H1 (cell line): ENCODE results near the gene FAM227B. TPM values are rescaled to one million over a fixed set of nuclear protein-coding genes. Genes with fewer than 3 reads are reported as not detected.

Experiments used
- CHD7 ChIP-seq: fragments of 300-600 bp; sonication (generic); IDR thresholded peaks from 2 replicates; pipeline ENCODE4 v1.7.1; 2012; ENCODE audit warnings: low read length, moderate library complexity, mild to moderate bottlenecking, inconsistent platforms; ENCODE audit not compliant: insufficient replicate concordance
- E2F6 ChIP-seq: IDR thresholded peaks from 2 replicates; pipeline ENCODE4 v1.6.1; 2012; ENCODE audit warnings: inconsistent platforms
- SP4 ChIP-seq: IDR thresholded peaks from 2 replicates; pipeline ENCODE4 v1.6.1; 2012; ENCODE audit warnings: low read length, inconsistent platforms
- TAF1 ChIP-seq: IDR thresholded peaks from 2 replicates; pipeline ENCODE4 v1.6.1; 2011; ENCODE audit warnings: mild to moderate bottlenecking, low read depth, low read length
- TCF12 ChIP-seq: IDR thresholded peaks from 2 replicates; pipeline ENCODE4 v1.6.1; 2011; ENCODE audit warnings: low read depth, mild to moderate bottlenecking, low read length
- USF2 ChIP-seq: IDR thresholded peaks from 2 replicates; pipeline ENCODE4 v1.6.1; 2011; ENCODE audit warnings: low read length, improper control_type of control experiment
- polyA plus RNA-seq, 7 experiments: library from polyadenylated mRNA; depleted of rRNA in 3 of 7; stranded (reverse) in 5 of 7; unstranded in 2 of 7; fragments of >200 nt in 5 of 7; fragments of 200-250 nt in 2 of 7; gene quantifications; 1 replicate in 5 of 7; 2 replicates in 1 of 7; 4 replicates in 1 of 7; pipeline versions ENCODE4 v1.2.1 to v1.2.3, GENCODE V29; 2011 to 2013; ENCODE audit warnings: missing spikeins in 2 of 7, mixed read lengths in 2 of 7
- total RNA-seq: library from RNA; stranded (reverse); fragmentation: NEBNext Ultra II Directional; extraction: Animal tissue kit (Norgen Biotek cat#: 25700); gene quantifications from 2 replicates; pipeline ENCODE4 v1.2.1, GENCODE V29; 2021

Gene FAM227B
- total and polyA plus RNA-seq, 2 of the 8 experiments (the other 6 are each of a cell fraction or from before 2014, with no cell fraction given): 4.0 to 6.5 TPM

- no peak for TF ChIP-seq TCF12
- no peak for TF ChIP-seq SP4
- TF ChIP-seq USF2: no peak
- no peak for TF ChIP-seq TAF1
- no peak for TF ChIP-seq CHD7
- no peak for TF ChIP-seq E2F6
These were observed 237.4 kb downstream of the FAM227B start (continued) for GRCh38 chr15:49383266-49383665.
